Common myeloid progenitor, CD34-positive (primary cell): ENCODE measurements around the gene UCHL5.

Source experiments
- CTCF ChIA-PET: fragments of 350-600 bp; sonication (Branson Sonifier 250); formaldehyde crosslinking; loops from one replicate; lab custom pipeline; 2021; ENCODE audit warnings: antibody characterized with exemption; lab: Charles Lee
- POLR2A ChIA-PET: fragments of 350-600 bp; sonication (Branson Sonifier 250); formaldehyde crosslinking; loops from one replicate; lab custom pipeline; 2021; ENCODE audit warnings: antibody characterized with exemption; lab: Charles Lee
- DNase-seq, 3 donors: peaks; one replicate each; pipeline versions ENCODE4 v3.0.0 to v3.0.0-alpha.2; 2013
- H3K27ac ChIP-seq, 2 experiments: 1 replicate in 1 of 2; 2 replicates in 1 of 2; pipeline ENCODE4 v1.7.0; 2013; ENCODE audit warnings: inconsistent platforms in 2 of 2, low read length in 2 of 2, mild to moderate bottlenecking in 2 of 2, low read depth in 1 of 2, moderate library complexity in 1 of 2; ENCODE audit not compliant: severe bottlenecking in 2 of 2, insufficient read depth in 1 of 2, poor library complexity in 1 of 2
- H3K27me3 ChIP-seq, 5 experiments: replicated peaks in 2 of 5; 1 replicate in 3 of 5; 2 replicates in 2 of 5; pipeline versions ENCODE4 v1.6.1 to v1.7.0; 2013; ENCODE audit warnings: low read length in 4 of 5, mild to moderate bottlenecking in 2 of 5, moderate library complexity in 2 of 5, inconsistent platforms in 1 of 5; ENCODE audit not compliant: insufficient read depth in 5 of 5, control insufficient read depth in 4 of 5
- H3K36me3 ChIP-seq, 4 experiments: 1 replicate in 2 of 4; 2 replicates in 2 of 4; pipeline versions ENCODE4 v1.6.1 to v1.7.0; 2013; ENCODE audit warnings: low read length in 3 of 4, control low read depth in 1 of 4, mild to moderate bottlenecking in 1 of 4; ENCODE audit not compliant: control insufficient read depth in 4 of 4, insufficient read depth in 4 of 4
- H3K4me1 ChIP-seq, 4 experiments: 1 replicate in 3 of 4; 2 replicates in 1 of 4; pipeline versions ENCODE4 v1.6.1 to v1.7.1; 2013; ENCODE audit warnings: low read length in 3 of 4, mild to moderate bottlenecking in 3 of 4, control low read depth in 1 of 4, inconsistent platforms in 1 of 4, moderate library complexity in 1 of 4; ENCODE audit not compliant: control insufficient read depth in 4 of 4, insufficient read depth in 4 of 4; ENCODE audit errors: control extremely low read depth in 1 of 4
- H3K4me3 ChIP-seq, 7 experiments: 1 replicate in 4 of 7; 2 replicates in 3 of 7; pipeline versions ENCODE4 v1.5.1 to v1.7.0; 2013; ENCODE audit warnings: mild to moderate bottlenecking in 7 of 7, low read length in 6 of 7, moderate library complexity in 6 of 7, inconsistent platforms in 2 of 7, low read depth in 2 of 7, control low read depth in 1 of 7; ENCODE audit not compliant: insufficient read depth in 4 of 7, control insufficient read depth in 1 of 7; ENCODE audit errors: extremely low read depth in 1 of 7
- H3K9me3 ChIP-seq, 5 experiments: 1 replicate in 4 of 5; 2 replicates in 1 of 5; pipeline versions ENCODE4 v1.6.1 to v1.7.1; 2013; ENCODE audit warnings: low read length in 4 of 5, mild to moderate bottlenecking in 2 of 5, inconsistent platforms in 1 of 5, low read depth in 1 of 5, moderate library complexity in 1 of 5; ENCODE audit not compliant: control insufficient read depth in 4 of 5, insufficient read depth in 2 of 5; ENCODE audit errors: control extremely low read depth in 1 of 5
- WGBS: methylation state at CpG from one replicate; pipeline ENCODE4 v1.1.5; 2013; ENCODE audit not compliant: insufficient coverage; 5-methylcytosine and 5-hydroxymethylcytosine counted together

Gene UCHL5

DNA sequence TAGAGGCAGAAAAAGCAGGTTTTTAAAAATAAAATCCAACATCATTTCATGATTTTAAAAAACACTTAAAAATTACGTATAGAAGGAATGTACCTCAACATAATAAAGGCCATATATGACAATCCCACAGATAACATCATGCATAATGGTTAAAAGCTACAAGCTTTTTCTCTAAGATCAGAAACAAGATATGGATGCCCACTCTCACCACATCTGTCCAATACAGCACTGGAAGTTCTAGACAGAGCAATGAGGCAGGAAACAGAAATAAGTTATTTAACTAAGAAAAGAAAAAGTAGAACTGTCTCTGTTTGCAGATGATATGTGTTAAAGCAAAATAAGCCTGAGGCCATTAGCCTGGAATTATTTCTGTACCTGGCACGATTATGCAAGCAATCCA is 96.3 kb downstream of the UCHL5 start:
- Histone ChIP-seq H3K4me3 (no peak overlapping the region), H3K4me1 (peaks cover 0 to 4% (median 0%) of the 10 kb centered on the region in 4 experiments), H3K36me3 (no peaks in the 10 kb centered on the region), H3K27ac (no peak overlapping the region), H3K9me3 (peaks cover 0 to 1% (median 0%) of the 10 kb centered on the region in 5 experiments), H3K27me3 (no peaks in the 10 kb centered on the region)
- ChIA-PET CTCF (no interaction called here), POLR2A (no interaction called here)
- WGBS: 100% methylated on average over 2 of the region's 2 CpGs
- DNase-seq: no peak
